Activated T-cell treated with anti-CD3 and anti-CD28 coated beads, Interleukin-2, amount 50 U/mL, for 72 hours (primary cell): Measurements from ENCODE around the gene FAR1. TPM values are rescaled to one million over a fixed set of nuclear protein-coding genes. Genes with fewer than 3 reads are reported as not detected.

Experiments
- ATAC-seq, 2 donors: fragments of 150-1000 bp; cut with Tn5 transposase; replicated peaks in 1 of 2; 2 replicates each; pipeline ENCODE4 v1.10.0; 2021; ENCODE audit warnings: moderate library complexity in 2 of 2, mild to moderate bottlenecking in 1 of 2
- DNase-seq, 2 donors: peaks; one replicate each; pipeline ENCODE4 v3.0.0; 2021 to 2022; ENCODE audit warnings: mixed read lengths in 1 of 2
- H3K27ac Mint-ChIP-seq: one replicate; pipeline ENCODE4 v1.8.0; 2022; ENCODE audit warnings: mild to moderate bottlenecking, moderate library complexity, mixed read lengths
- H3K27me3 Mint-ChIP-seq: one replicate; pipeline ENCODE4 v1.8.0; 2022; ENCODE audit warnings: low read depth, mixed read lengths
- H3K36me3 Mint-ChIP-seq, 2 donors: one replicate each; pipeline ENCODE4 v1.8.0; 2022; ENCODE audit warnings: mixed read lengths in 2 of 2, mild to moderate bottlenecking in 1 of 2; ENCODE audit not compliant: insufficient read depth in 2 of 2
- H3K4me1 Mint-ChIP-seq: one replicate; pipeline ENCODE4 v1.8.0; 2022; ENCODE audit warnings: low read depth, mixed read lengths
- H3K4me3 Mint-ChIP-seq, 2 donors: one replicate each; pipeline ENCODE4 v1.8.0; 2022; ENCODE audit warnings: mild to moderate bottlenecking in 2 of 2, mixed read lengths in 2 of 2, moderate library complexity in 2 of 2
- H3K9me3 Mint-ChIP-seq, 2 donors: one replicate each; pipeline ENCODE4 v1.8.0; 2022; ENCODE audit warnings: mixed read lengths in 2 of 2
- total RNA-seq, 2 donors: library from RNA; stranded (reverse); gene quantifications; one replicate each; pipeline ENCODE4 v1.2.3, GENCODE V29; 2022

Gene FAR1
- total RNA-seq, 2 donors from 2014 or later, result 49.4 to 53.4 TPM

GRCh38 chr11:13680501-13681264, 12.2 kb downstream of the FAR1 start:
- peaks cover 0 to 4% of the 10 kb centered on the region in 2 donors for H3K36me3 Mint-ChIP-seq
- ATAC-seq (no peak), DNase-seq (no peak)
- H3K27me3 Mint-ChIP-seq, result no peaks in the 10 kb centered on the region
- no peak overlapping the region for H3K4me3 Mint-ChIP-seq
- H3K4me1 Mint-ChIP-seq, result peaks cover 31% of the 10 kb centered on the region
- no peaks in the 10 kb centered on the region for H3K9me3 Mint-ChIP-seq
- H3K27ac Mint-ChIP-seq, result no peak overlapping the region

GRCh38 chr11:13681446-13681845, 13.0 kb downstream of the FAR1 start:
- H3K9me3 Mint-ChIP-seq, result no peaks in the 10 kb centered on the region
- no peak overlapping the region for H3K27ac Mint-ChIP-seq
- peaks cover 31% of the 10 kb centered on the region for H3K4me1 Mint-ChIP-seq
- H3K27me3 Mint-ChIP-seq, result no peaks in the 10 kb centered on the region
- ATAC-seq, result no peak
- peaks cover 0 to 4% of the 10 kb centered on the region in 2 donors for H3K36me3 Mint-ChIP-seq
- no peak for DNase-seq
- H3K4me3 Mint-ChIP-seq, result no peak overlapping the region

GRCh38 chr11:13682212-13682611, 13.7 kb downstream of the FAR1 start:
- no peak for ATAC-seq
- no peaks in the 10 kb centered on the region for H3K27me3 Mint-ChIP-seq
- peaks cover 0 to 4% of the 10 kb centered on the region in 2 donors for H3K36me3 Mint-ChIP-seq
- H3K4me1 Mint-ChIP-seq, result peaks cover 31% of the 10 kb centered on the region
- H3K9me3 Mint-ChIP-seq, result no peaks in the 10 kb centered on the region
- no peak overlapping the region for H3K27ac Mint-ChIP-seq
- DNase-seq, result no peak
- no peak overlapping the region for H3K4me3 Mint-ChIP-seq

- H3K4me1 Mint-ChIP-seq, result peaks cover 17% of the 10 kb centered on the region
These were observed 17.1 kb downstream of the FAR1 start for GRCh38 chr11:13685461-13686108.

GRCh38 chr11:13686776-13687175, 18.3 kb downstream of the FAR1 start:
- DNase-seq (no peak), ATAC-seq (no peak)
- Mint-ChIP-seq H3K36me3 (peaks cover 0 to 11% of the 10 kb centered on the region in 2 donors), H3K27me3 (no peaks in the 10 kb centered on the region), H3K9me3 (no peaks in the 10 kb centered on the region), H3K4me1 (peaks cover 14% of the 10 kb centered on the region), H3K27ac (no peak overlapping the region), H3K4me3 (no peak overlapping the region)

More at GRCh38 chr11:13685461-13686108, 17.1 kb downstream of the FAR1 start:
- no peaks in the 10 kb centered on the region for H3K27me3 Mint-ChIP-seq
- no peak overlapping the region for H3K4me3 Mint-ChIP-seq
- peak overlapping the region; percentile 24 for H3K27ac Mint-ChIP-seq
- H3K9me3 Mint-ChIP-seq, result no peaks in the 10 kb centered on the region
- DNase-seq, result no peak
- H3K36me3 Mint-ChIP-seq, result peaks cover 0 to 13% of the 10 kb centered on the region in 2 donors
- no peak for ATAC-seq

- H3K9me3 Mint-ChIP-seq, result no peaks in the 10 kb centered on the region
- no peaks in the 10 kb centered on the region for H3K27me3 Mint-ChIP-seq
- peaks cover 0 to 11% of the 10 kb centered on the region in 2 donors for H3K36me3 Mint-ChIP-seq
- peaks cover 14% of the 10 kb centered on the region for H3K4me1 Mint-ChIP-seq
- no peak overlapping the region for H3K4me3 Mint-ChIP-seq
- ATAC-seq (no peak), DNase-seq (no peak)
- no peak overlapping the region for H3K27ac Mint-ChIP-seq
These were observed 18.8 kb downstream of the FAR1 start for GRCh38 chr11:13687271-13687670.

- H3K9me3 Mint-ChIP-seq, result no peaks in the 10 kb centered on the region
- no peaks in the 10 kb centered on the region for H3K27me3 Mint-ChIP-seq
- H3K36me3 Mint-ChIP-seq, result peaks cover 0 to 9% of the 10 kb centered on the region in 2 donors
- H3K4me3 Mint-ChIP-seq, result no peak overlapping the region
- ATAC-seq (no peak), DNase-seq (no peak)
- no peaks in the 10 kb centered on the region for H3K4me1 Mint-ChIP-seq
- H3K27ac Mint-ChIP-seq, result no peak overlapping the region
These were observed 22.9 kb downstream of the FAR1 start for GRCh38 chr11:13691286-13691899.

GRCh38 chr11:13692172-13692571, 23.7 kb downstream of the FAR1 start:
- DNase-seq (no peak), ATAC-seq (no peak)
- Mint-ChIP-seq H3K4me3 (no peak overlapping the region), H3K36me3 (peaks cover 0 to 9% of the 10 kb centered on the region in 2 donors), H3K9me3 (no peaks in the 10 kb centered on the region), H3K27ac (no peak overlapping the region), H3K27me3 (no peaks in the 10 kb centered on the region), H3K4me1 (no peaks in the 10 kb centered on the region)

GRCh38 chr11:13694115-13694514, 25.6 kb downstream of the FAR1 start:
- Mint-ChIP-seq H3K9me3 (no peaks in the 10 kb centered on the region), H3K27ac (peak overlapping the region; percentile 52), H3K36me3 (peaks cover 0 to 8% of the 10 kb centered on the region in 2 donors), H3K4me1 (no peaks in the 10 kb centered on the region), H3K4me3 (no peak overlapping the region), H3K27me3 (no peaks in the 10 kb centered on the region)
- no peak for DNase-seq
- no peak for ATAC-seq

- H3K27ac Mint-ChIP-seq, result peak overlapping the region; percentile 3
- H3K36me3 Mint-ChIP-seq, result peaks cover 0 to 3% of the 10 kb centered on the region in 2 donors
- no peaks in the 10 kb centered on the region for H3K9me3 Mint-ChIP-seq
- no peaks in the 10 kb centered on the region for H3K4me1 Mint-ChIP-seq
- no peaks in the 10 kb centered on the region for H3K27me3 Mint-ChIP-seq
- ATAC-seq (no peak), DNase-seq (no peak)
- no peak overlapping the region for H3K4me3 Mint-ChIP-seq
These were observed 27.4 kb downstream of the FAR1 start for GRCh38 chr11:13695886-13696285.

GRCh38 chr11:13697710-13698109, 29.2 kb downstream of the FAR1 start:
- no peak for ATAC-seq
- H3K27me3 Mint-ChIP-seq, result no peaks in the 10 kb centered on the region
- DNase-seq, result no peak
- peak overlapping the region; percentile 9 for H3K27ac Mint-ChIP-seq
- no peaks in the 10 kb centered on the region for H3K4me1 Mint-ChIP-seq
- peaks cover 0 to 3% of the 10 kb centered on the region in 2 donors for H3K36me3 Mint-ChIP-seq
- H3K4me3 Mint-ChIP-seq, result no peak overlapping the region
- no peaks in the 10 kb centered on the region for H3K9me3 Mint-ChIP-seq

GRCh38 chr11:13698132-13698531, 29.7 kb downstream of the FAR1 start:
- no peak for DNase-seq
- no peak overlapping the region for H3K4me3 Mint-ChIP-seq
- H3K4me1 Mint-ChIP-seq, result no peaks in the 10 kb centered on the region
- no peaks in the 10 kb centered on the region for H3K9me3 Mint-ChIP-seq
- H3K27ac Mint-ChIP-seq, result no peak overlapping the region
- H3K36me3 Mint-ChIP-seq, result peaks cover 0 to 3% of the 10 kb centered on the region in 2 donors
- no peaks in the 10 kb centered on the region for H3K27me3 Mint-ChIP-seq
- ATAC-seq, result no peak

- DNase-seq (no peak), ATAC-seq (no peak)
- H3K4me1 Mint-ChIP-seq, result no peaks in the 10 kb centered on the region
- H3K9me3 Mint-ChIP-seq, result no peaks in the 10 kb centered on the region
- H3K27me3 Mint-ChIP-seq, result no peaks in the 10 kb centered on the region
- peaks cover 0 to 7% of the 10 kb centered on the region in 2 donors for H3K36me3 Mint-ChIP-seq
- H3K4me3 Mint-ChIP-seq, result no peak overlapping the region
- no peak overlapping the region for H3K27ac Mint-ChIP-seq
These were observed 30.6 kb downstream of the FAR1 start for GRCh38 chr11:13699041-13699440.
